CD8-positive, alpha-beta memory T cell (primary cell): ENCODE measurements around the gene FAM118A. TPM values are rescaled to one million over a fixed set of nuclear protein-coding genes. Genes with fewer than 3 reads are reported as not detected.
"Not testable (repeated sequence)": the region's sequence is repeated elsewhere in the genome, so short reads cannot be mapped to it uniquely, and the experiment has no call there.

ENCODE experiments used
- CTCF ChIA-PET: fragments of 350-600 bp; sonication (Branson Sonifier 250); formaldehyde crosslinking; loops from one replicate; lab custom pipeline; 2021; ENCODE audit warnings: antibody characterized with exemption; lab: Charles Lee
- POLR2A ChIA-PET: fragments of 350-600 bp; sonication (Branson Sonifier 250); formaldehyde crosslinking; loops from one replicate; lab custom pipeline; 2021; ENCODE audit warnings: antibody characterized with exemption; lab: Charles Lee
- DNase-seq, 5 donors: peaks; one replicate each; pipeline versions ENCODE4 v3.0.0 to v3.0.0-alpha.2; 2020 to 2022; ENCODE audit warnings: mixed read lengths in 1 of 5
- H3K27ac ChIP-seq: one replicate; pipeline ENCODE4 v1.7.0; 2013; ENCODE audit warnings: low read depth, mild to moderate bottlenecking, low read length, moderate library complexity
- H3K27me3 ChIP-seq: 2 replicates; pipeline ENCODE4 v1.7.0; 2013; ENCODE audit warnings: low read length, mild to moderate bottlenecking; ENCODE audit not compliant: insufficient read depth, poor library complexity, severe bottlenecking
- H3K36me3 ChIP-seq: 2 replicates; pipeline ENCODE4 v1.7.0; 2013; ENCODE audit warnings: mild to moderate bottlenecking, low read length, moderate library complexity; ENCODE audit not compliant: insufficient read depth
- H3K4me1 ChIP-seq: 2 replicates; pipeline ENCODE4 v1.7.0; 2013; ENCODE audit warnings: mild to moderate bottlenecking, low read length, moderate library complexity; ENCODE audit not compliant: insufficient read depth
- H3K4me3 ChIP-seq: 2 replicates; pipeline ENCODE4 v1.7.0; 2013; ENCODE audit warnings: mild to moderate bottlenecking, low read length
- H3K9me3 ChIP-seq: 2 replicates; pipeline ENCODE4 v1.7.0; 2013; ENCODE audit warnings: mild to moderate bottlenecking, low read length
- H3K27ac Mint-ChIP-seq, 8 donors: one replicate each; pipeline ENCODE4 v1.8.0; 2020 to 2021; ENCODE audit warnings: mixed read lengths in 8 of 8, mild to moderate bottlenecking in 6 of 8, inconsistent platforms in 3 of 8, moderate library complexity in 3 of 8
- H3K27me3 Mint-ChIP-seq, 2 donors: one replicate each; pipeline ENCODE4 v1.8.0; 2020 to 2021; ENCODE audit warnings: mixed read lengths in 2 of 2, mild to moderate bottlenecking in 1 of 2, moderate library complexity in 1 of 2
- H3K36me3 Mint-ChIP-seq, 3 donors: one replicate each; pipeline ENCODE4 v1.8.0; 2020 to 2021; ENCODE audit warnings: mixed read lengths in 3 of 3, inconsistent platforms in 1 of 3, mild to moderate bottlenecking in 1 of 3
- H3K4me1 Mint-ChIP-seq, 3 donors: one replicate each; pipeline ENCODE4 v1.8.0; 2020 to 2021; ENCODE audit warnings: mixed read lengths in 3 of 3, inconsistent platforms in 1 of 3, mild to moderate bottlenecking in 1 of 3
- H3K4me3 Mint-ChIP-seq, 7 donors: one replicate each; pipeline ENCODE4 v1.8.0; 2020 to 2021; ENCODE audit warnings: mixed read lengths in 7 of 7, mild to moderate bottlenecking in 6 of 7, moderate library complexity in 4 of 7, inconsistent platforms in 2 of 7
- H3K9me3 Mint-ChIP-seq, 5 donors: one replicate each; pipeline ENCODE4 v1.8.0; 2020 to 2022; ENCODE audit warnings: mixed read lengths in 5 of 5, mild to moderate bottlenecking in 3 of 5, moderate library complexity in 2 of 5, inconsistent platforms in 1 of 5
- polyA plus RNA-seq: library from polyadenylated mRNA; unstranded; fragments of 300-500 nt; fragmentation: Illumina TruSeq; gene quantifications from one replicate; pipeline ENCODE4 v1.2.3, GENCODE V29; 2021
- total RNA-seq, 2 experiments: library from RNA; stranded (reverse); gene quantifications; one replicate each; pipeline ENCODE4 v1.2.3, GENCODE V29; 2021

The FAM118A gene
- 10 to 100 TPM; 28.1 to 28.4 TPM for total RNA-seq
- 27.8 TPM for polyA plus RNA-seq

GRCh38 chr22:45309422-45310227 is at the start of gene FAM118A:
FAM118A (plus strand) TSS chr22:45309934; CDS start chr22:45322380, 12,446 bp downstream.
- Histone ChIP-seq H3K36me3 (no peaks in the 10 kb centered on the region), H3K27me3 (no peaks in the 10 kb centered on the region), H3K27ac (peak within 1 kb of the TSS; percentile 80), H3K4me1 (peaks cover 31% of the 10 kb centered on the region), H3K9me3 (no peaks in the 10 kb centered on the region), H3K4me3 (peak within 1 kb of the TSS; percentile 77)
- CTCF ChIA-PET = interaction anchor here (0.7 to 1.9 kb wide), 2 partner anchors 8 to 9 kb away, joined by 3 to 4 read pairs; no protein-coding TSS in a partner anchor
- Mint-ChIP-seq H3K27me3 (no peaks in the 10 kb centered on the region), H3K4me1 (peaks cover 37 to 49% (median 47%) of the 10 kb centered on the region in 3 donors), H3K27ac (peak within 1 kb of the TSS; percentile 92 to 97 (median 96)), H3K4me3 (peak within 1 kb of the TSS; percentile 86 to 93 (median 88)), H3K9me3 (no peaks in the 10 kb centered on the region), H3K36me3 (peaks cover 0 to 26% (median 2%) of the 10 kb centered on the region in 3 donors)
- DNase-seq = peak; percentile 91 to 100 (median 94)
- POLR2A ChIA-PET = interaction anchor here (0.5 to 0.8 kb wide), 2 partner anchors 13 to 54 kb away, joined by 3 to 4 read pairs; no protein-coding TSS in a partner anchor

GRCh38 chr22:45260395-45260759 is 49.4 kb upstream of the FAM118A start:
- H3K9me3 Mint-ChIP-seq, H3K36me3 Mint-ChIP-seq, H3K9me3 ChIP-seq, H3K27ac Mint-ChIP-seq, H3K4me3 ChIP-seq, H3K36me3 ChIP-seq, DNase-seq, H3K4me1 ChIP-seq, H3K4me3 Mint-ChIP-seq, H3K4me1 Mint-ChIP-seq, POLR2A ChIA-PET, CTCF ChIA-PET, H3K27ac ChIP-seq, H3K27me3 ChIP-seq: not testable (repeated sequence)
- H3K27me3 Mint-ChIP-seq = peaks cover 9 to 15% of the 10 kb centered on the region in 2 donors

- POLR2A ChIA-PET = no interaction called here
- no peak for DNase-seq
- H3K27me3 Mint-ChIP-seq = peaks cover 16% of the 10 kb centered on the region in 2 donors
- CTCF ChIA-PET = no interaction called here
- no peak overlapping the region for H3K4me3 Mint-ChIP-seq
- no peaks in the 10 kb centered on the region for H3K4me1 Mint-ChIP-seq
- Histone ChIP-seq H3K36me3 (no peaks in the 10 kb centered on the region), H3K27me3 (no peaks in the 10 kb centered on the region), H3K4me1 (no peaks in the 10 kb centered on the region), H3K4me3 (no peak overlapping the region), H3K9me3 (no peaks in the 10 kb centered on the region), H3K27ac (no peak overlapping the region)
- H3K27ac Mint-ChIP-seq = no peak overlapping the region
- H3K36me3 Mint-ChIP-seq = no peaks in the 10 kb centered on the region
- no peaks in the 10 kb centered on the region for H3K9me3 Mint-ChIP-seq
Measured at GRCh38 chr22:45261407-45262088, 48.2 kb upstream of the FAM118A start.

- Mint-ChIP-seq H3K4me3 (no peak overlapping the region), H3K27me3 (peaks cover 18 to 21% of the 10 kb centered on the region in 2 donors), H3K4me1 (no peaks in the 10 kb centered on the region), H3K36me3 (no peaks in the 10 kb centered on the region), H3K27ac (no peak overlapping the region), H3K9me3 (no peaks in the 10 kb centered on the region)
- Histone ChIP-seq H3K4me3 (no peak overlapping the region), H3K36me3 (no peaks in the 10 kb centered on the region), H3K9me3 (no peaks in the 10 kb centered on the region), H3K27ac (no peak overlapping the region), H3K4me1 (no peaks in the 10 kb centered on the region), H3K27me3 (no peaks in the 10 kb centered on the region)
- DNase-seq = no peak
- POLR2A ChIA-PET = no interaction called here
- CTCF ChIA-PET = no interaction called here
Measured at GRCh38 chr22:45262195-45262930, 47.4 kb upstream of the FAM118A start.

- H3K27ac ChIP-seq = no peak overlapping the region
- H3K36me3 ChIP-seq = no peaks in the 10 kb centered on the region
- Mint-ChIP-seq H3K27me3 (peaks cover 18 to 23% of the 10 kb centered on the region in 2 donors), H3K4me1 (peaks cover 0 to 3% (median 0%) of the 10 kb centered on the region in 3 donors), H3K4me3 (no peak overlapping the region), H3K9me3 (no peaks in the 10 kb centered on the region), H3K27ac (no peak overlapping the region), H3K36me3 (no peaks in the 10 kb centered on the region)
- ChIA-PET POLR2A (no interaction called here), CTCF (no interaction called here)
- no peaks in the 10 kb centered on the region for H3K4me1 ChIP-seq
- H3K9me3 ChIP-seq = no peaks in the 10 kb centered on the region
- H3K4me3 ChIP-seq = no peak overlapping the region
- H3K27me3 ChIP-seq = no peaks in the 10 kb centered on the region
- DNase-seq = no peak
Measured at GRCh38 chr22:45262931-45263462, 46.7 kb upstream of the FAM118A start.

- Histone ChIP-seq H3K4me1 (no peaks in the 10 kb centered on the region), H3K27me3 (no peaks in the 10 kb centered on the region), H3K9me3 (no peaks in the 10 kb centered on the region), H3K4me3 (no peak overlapping the region), H3K27ac (no peak overlapping the region), H3K36me3 (no peaks in the 10 kb centered on the region)
- CTCF ChIA-PET = no interaction called here
- Mint-ChIP-seq H3K27me3 (peaks cover 18 to 23% of the 10 kb centered on the region in 2 donors), H3K36me3 (no peaks in the 10 kb centered on the region), H3K9me3 (no peaks in the 10 kb centered on the region), H3K27ac (peak overlapping the region in 1 of 8 donors; percentile 80), H3K4me1 (peaks cover under 1 to 5% (median 2%) of the 10 kb centered on the region in 3 donors), H3K4me3 (no peak overlapping the region)
- POLR2A ChIA-PET = no interaction called here
- DNase-seq = no peak
Measured at GRCh38 chr22:45263463-45264269, 46.1 kb upstream of the FAM118A start.

GRCh38 chr22:45265535-45265934 is 44.2 kb upstream of the FAM118A start:
- H3K9me3 ChIP-seq = no peaks in the 10 kb centered on the region
- Mint-ChIP-seq H3K4me1 (peaks cover 11 to 16% (median 12%) of the 10 kb centered on the region in 3 donors), H3K36me3 (no peaks in the 10 kb centered on the region), H3K4me3 (peak overlapping the region in 1 of 7 donors; percentile 50), H3K27me3 (peaks cover 20 to 34% of the 10 kb centered on the region in 2 donors), H3K27ac (no peak overlapping the region), H3K9me3 (no peaks in the 10 kb centered on the region)
- H3K4me3 ChIP-seq = no peak overlapping the region
- POLR2A ChIA-PET = no interaction called here
- H3K27ac ChIP-seq = no peak overlapping the region
- no peaks in the 10 kb centered on the region for H3K27me3 ChIP-seq
- no peak for DNase-seq
- H3K36me3 ChIP-seq = no peaks in the 10 kb centered on the region
- H3K4me1 ChIP-seq = peaks cover 8% of the 10 kb centered on the region
- CTCF ChIA-PET = no interaction called here
